Measurements from ENCODE around the gene POLK.

DNA sequence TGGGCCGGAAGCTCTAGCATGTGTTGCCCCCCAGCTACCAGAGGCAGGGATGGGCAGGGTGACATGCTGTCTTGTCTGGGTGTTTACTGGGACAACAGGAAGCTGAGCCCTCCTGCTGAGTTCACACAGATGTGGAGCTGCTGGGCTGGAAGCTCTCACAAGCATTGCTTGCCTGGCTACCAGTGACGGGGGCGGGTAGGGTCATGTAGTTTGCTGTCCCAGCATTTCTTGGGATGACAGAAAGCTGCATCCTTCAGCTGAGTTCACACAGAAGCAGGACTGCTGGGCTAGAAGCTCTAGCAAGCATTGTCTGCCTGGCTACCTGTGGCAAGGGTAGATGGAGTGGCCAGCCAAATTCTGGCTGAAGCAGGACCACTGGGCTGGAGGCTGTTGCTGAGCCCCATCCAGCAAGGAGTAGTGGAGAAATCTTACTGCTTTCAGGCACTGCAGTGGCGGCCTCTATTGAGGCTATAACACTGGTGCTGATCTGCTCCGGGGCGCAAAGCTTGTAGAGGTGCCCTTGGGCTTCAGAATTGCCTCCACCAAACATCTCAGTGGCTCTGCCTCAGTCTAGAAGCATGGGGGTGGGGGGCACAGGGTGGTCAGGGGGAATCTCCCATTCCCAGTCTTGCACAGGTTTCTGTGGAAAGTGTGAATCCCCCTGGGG lies 25.1 kb downstream of the POLK start:
- TF ChIP-seq, protein P1, sequence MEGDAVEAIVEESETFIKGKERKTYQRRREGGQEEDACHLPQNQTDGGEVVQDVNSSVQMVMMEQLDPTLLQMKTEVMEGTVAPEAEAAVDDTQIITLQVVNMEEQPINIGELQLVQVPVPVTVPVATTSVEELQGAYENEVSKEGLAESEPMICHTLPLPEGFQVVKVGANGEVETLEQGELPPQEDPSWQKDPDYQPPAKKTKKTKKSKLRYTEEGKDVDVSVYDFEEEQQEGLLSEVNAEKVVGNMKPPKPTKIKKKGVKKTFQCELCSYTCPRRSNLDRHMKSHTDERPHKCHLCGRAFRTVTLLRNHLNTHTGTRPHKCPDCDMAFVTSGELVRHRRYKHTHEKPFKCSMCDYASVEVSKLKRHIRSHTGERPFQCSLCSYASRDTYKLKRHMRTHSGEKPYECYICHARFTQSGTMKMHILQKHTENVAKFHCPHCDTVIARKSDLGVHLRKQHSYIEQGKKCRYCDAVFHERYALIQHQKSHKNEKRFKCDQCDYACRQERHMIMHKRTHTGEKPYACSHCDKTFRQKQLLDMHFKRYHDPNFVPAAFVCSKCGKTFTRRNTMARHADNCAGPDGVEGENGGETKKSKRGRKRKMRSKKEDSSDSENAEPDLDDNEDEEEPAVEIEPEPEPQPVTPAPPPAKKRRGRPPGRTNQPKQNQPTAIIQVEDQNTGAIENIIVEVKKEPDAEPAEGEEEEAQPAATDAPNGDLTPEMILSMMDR (conservative IDR thresholded peaks at IDR 0.05; ENCODE audit: low read length) = no peak
- TF ChIP-seq EZH2phosphoT487 (IDR thresholded peaks at IDR 0.05; ENCODE audit: borderline replicate concordance, low read depth, low read length) = no peak
